K562 (cell line): Measurements from ENCODE around the gene SLC6A7. TPM values are rescaled to one million over a fixed set of nuclear protein-coding genes. Genes with fewer than 3 reads are reported as not detected.

Experiments used
- ATAC-seq: fragments of 200-7000 bp; cut with Tn5 transposase; 3 replicates; pipeline ENCODE4 v1.9.1; 2020; ENCODE audit warnings: moderate library complexity
- BruUV-seq: library from RNA; stranded (reverse); fragments of 400-500 nt; replicated peaks from 2 replicates; lab custom pipeline; 2021; lab: Mats Ljungman, UMichigan
- CTCF ChIA-PET: fragments of 300-600 bp; formaldehyde crosslinking; extraction: SDS; loops from one replicate; lab custom pipeline; 2021; ENCODE audit warnings: low intra/inter-chr PET ratio; lab: Yijun Ruan, JAX
- POLR2A ChIA-PET: fragments of 300-600, 350-650 bp; sonication (Branson Sonifier 250); formaldehyde crosslinking; extraction: SDS; loops from one replicate; lab custom pipeline; 2021; ENCODE audit warnings: antibody characterized with exemption, inconsistent platforms; lab: Yijun Ruan, JAX
- DNase-seq, 4 experiments: peaks; one replicate each; pipeline versions ENCODE4 v3.0.0 to v3.0.0-alpha.2; 2011 to 2018; ENCODE audit warnings: low spot score in 3 of 4, mixed read lengths in 3 of 4; ENCODE audit errors: extremely low read depth in 1 of 4
- FAIRE-seq: peaks from 2 replicates; lab custom pipeline; 2011; peaks lifted over from hg19 to GRCh38; lab: Jason Lieb, UNC
- H2AFZ ChIP-seq: 2 replicates; pipeline ENCODE4 v1.6.0; 2011; ENCODE audit warnings: low read depth, low read length, control low read depth, inconsistent platforms
- H3K27ac ChIP-seq: fragments of 200-600 bp; 3 replicates; pipeline ENCODE4 v1.8.0; 2011; ENCODE audit warnings: low read depth, mild to moderate bottlenecking, control low read depth, inconsistent platforms, low read length, moderate library complexity, mixed read lengths; ENCODE audit errors: extremely low read depth
- H3K27me3 ChIP-seq, 2 experiments: fragments of 300-600 bp in 1 of 2; 2 replicates in 1 of 2; 3 replicates in 1 of 2; pipeline versions ENCODE4 v1.6.0 to v1.8.0; 2011; ENCODE audit warnings: inconsistent platforms in 2 of 2, low read length in 2 of 2, mild to moderate bottlenecking in 1 of 2, mixed read lengths in 1 of 2, moderate library complexity in 1 of 2; ENCODE audit not compliant: control insufficient read depth in 2 of 2, insufficient read depth in 2 of 2
- H3K36me3 ChIP-seq: fragments of 300-600 bp; 3 replicates; pipeline ENCODE4 v1.8.0; 2011; ENCODE audit warnings: mild to moderate bottlenecking, low read length, inconsistent platforms; ENCODE audit not compliant: control insufficient read depth, insufficient read depth
- H3K4me1 ChIP-seq, 2 experiments: fragments of 200-600 bp in 1 of 2; replicated peaks in 1 of 2; 2 replicates in 1 of 2; 3 replicates in 1 of 2; pipeline versions ENCODE4 v1.5.1 to v1.8.0; 2011; ENCODE audit warnings: inconsistent platforms in 2 of 2, low read length in 2 of 2, mild to moderate bottlenecking in 1 of 2, mixed read lengths in 1 of 2, moderate library complexity in 1 of 2; ENCODE audit not compliant: control insufficient read depth in 2 of 2, insufficient read depth in 2 of 2
- H3K4me2 ChIP-seq: 2 replicates; pipeline ENCODE4 v1.6.1; 2011; ENCODE audit warnings: low read length, control low read depth, inconsistent platforms, mixed read lengths; ENCODE audit not compliant: insufficient read depth
- H3K4me3 ChIP-seq: fragments of 200-600 bp; sonication (generic), shearing (Covaris generic); 2 replicates; pipeline ENCODE4 v1.5.1; 2016; ENCODE audit warnings: control low read depth, inconsistent platforms
- H3K79me2 ChIP-seq: fragments of 200-600 bp; 3 replicates; pipeline ENCODE4 v1.8.0; 2011; ENCODE audit warnings: low read length, inconsistent platforms; ENCODE audit not compliant: control insufficient read depth, insufficient read depth
- H3K9ac ChIP-seq, 2 experiments: 2 replicates each; pipeline versions ENCODE4 v1.6.0 to v1.6.1; 2011; ENCODE audit warnings: low read depth in 2 of 2, low read length in 2 of 2, control low read depth in 1 of 2, inconsistent platforms in 1 of 2, mild to moderate bottlenecking in 1 of 2, mixed read lengths in 1 of 2; ENCODE audit not compliant: insufficient read depth in 1 of 2
- H3K9me1 ChIP-seq: one replicate; pipeline ENCODE4 v1.6.0; 2011; ENCODE audit warnings: inconsistent platforms, mild to moderate bottlenecking, low read length, moderate library complexity; ENCODE audit not compliant: control insufficient read depth, insufficient read depth
- H3K9me3 ChIP-seq: replicated peaks from 2 replicates; pipeline ENCODE4 v1.5.1; 2011; ENCODE audit warnings: low read depth, low read length, inconsistent platforms; ENCODE audit not compliant: control insufficient read depth, insufficient read depth
- H4K20me1 ChIP-seq: replicated peaks from 2 replicates; pipeline ENCODE4 v1.6.1; 2011; ENCODE audit warnings: low read length, inconsistent platforms, mixed read lengths; ENCODE audit not compliant: control insufficient read depth, insufficient read depth
- CHD4 ChIP-seq: fragments of 200-600 bp; sonication (generic); IDR thresholded peaks from 3 replicates; pipeline ENCODE4 v1.6.1; 2012; ENCODE audit warnings: low read depth, mild to moderate bottlenecking, mixed read lengths, low read length, inconsistent platforms; ENCODE audit not compliant: insufficient read depth, insufficient replicate concordance, poor library complexity, severe bottlenecking
- L3MBTL2 ChIP-seq: fragments of 450-650 bp; IDR thresholded peaks from 2 replicates; pipeline ENCODE4 v1.6.1; 2016; ENCODE audit warnings: mild to moderate bottlenecking, moderate library complexity
- MYNN ChIP-seq, 2 experiments: sonication (generic); formaldehyde crosslinking in 1 of 2; IDR thresholded peaks; 2 replicates each; pipeline versions ENCODE4 v1.5.0 to v1.6.1; 2016 to 2020; ENCODE audit warnings: antibody characterized with exemption in 1 of 2, missing genetic modification reagents in 1 of 2
- NELFE ChIP-seq: IDR thresholded peaks from 2 replicates; pipeline ENCODE4 v1.6.1; 2011; ENCODE audit warnings: mild to moderate bottlenecking; ENCODE audit not compliant: insufficient read depth, insufficient read length
- RBFOX2 ChIP-seq: fragments of 200-400 bp; formaldehyde crosslinking; IDR thresholded peaks from 2 replicates; pipeline ENCODE4 v1.6.1; 2017; ENCODE audit warnings: low read depth, mild to moderate bottlenecking, low read length, moderate library complexity
- SRF ChIP-seq, 2 experiments: fragments of 250-450, 450-650 bp in 1 of 2; sonication (Bioruptor Pico) in 1 of 2; sonication (generic) in 1 of 2; formaldehyde crosslinking; IDR thresholded peaks; 2 replicates each; pipeline versions ENCODE4 v1.5.0 to v1.5.1; 2020 to 2022; ENCODE audit warnings: mild to moderate bottlenecking in 1 of 2, missing genetic modification reagents in 1 of 2
- TAF15 ChIP-seq: fragments of 200-400 bp; formaldehyde crosslinking; IDR thresholded peaks from 2 replicates; pipeline ENCODE4 v1.6.1; 2017; ENCODE audit warnings: mild to moderate bottlenecking, low read depth, low read length, moderate library complexity
- TOE1 ChIP-seq, 2 experiments: fragments of 450-650 bp in 1 of 2; sonication (generic) in 1 of 2; formaldehyde crosslinking in 1 of 2; IDR thresholded peaks; 2 replicates each; pipeline versions ENCODE4 v1.7.1 to v1.8.0; 2016 to 2022; ENCODE audit warnings: borderline replicate concordance in 2 of 2, mild to moderate bottlenecking in 2 of 2, antibody characterized with exemption in 1 of 2, inconsistent platforms in 1 of 2, low read depth in 1 of 2, missing genetic modification reagents in 1 of 2, moderate library complexity in 1 of 2
- VEZF1 ChIP-seq: fragments of 200-800 bp; sonication (Bioruptor generic); IDR thresholded peaks from 2 replicates; pipeline ENCODE4 v1.6.1; 2017; ENCODE audit warnings: missing genetic modification characterization, missing compliant biosample characterization
- ZHX1 ChIP-seq: fragments of 150-350 bp; conservative IDR thresholded peaks from 2 replicates; pipeline ENCODE4 v1.6.1; 2014; ENCODE audit warnings: low read length
- WGBS: fragments of 100-300 bp; shearing (Covaris generic); methylation state at CpG from one replicate; pipeline ENCODE4 v1.1.6; 2016; ENCODE audit warnings: low coverage, mixed read lengths; ENCODE audit not compliant: insufficient coverage; ENCODE audit errors: missing lambda C conversion rate; 5-methylcytosine and 5-hydroxymethylcytosine counted together
- in situ Hi-C: fragments of 300-500 bp; cut with MboI; formaldehyde crosslinking; loops from 4 replicates; pipeline ENCODE4 v1.15.0; 2018; ENCODE audit warnings: inconsistent platforms, mixed read lengths
- intact Hi-C: fragments of 100-400 bp; cut with micrococcal nuclease; formaldehyde crosslinking; loops from 2 replicates; pipeline ENCODE4 v1.14.2; 2022
- polyA plus RNA-seq, 8 experiments: library from polyadenylated mRNA; depleted of rRNA in 4 of 8; stranded (reverse) in 5 of 8; unstranded in 3 of 8; fragments of >200 nt; fragmentation: Nextera tagmentation in 2 of 8; fragmentation: Illumina TruSeq in 1 of 8; extraction: Ambion mirVana in 2 of 8; extraction: Trizol in 1 of 8; gene quantifications; 2 replicates each; pipeline versions ENCODE4 v1.2.1 to v1.2.3, GENCODE V29; 2011 to 2014; ENCODE audit warnings: inconsistent platforms in 1 of 8, missing spikeins in 1 of 8
- total RNA-seq, 7 experiments: library from RNA; depleted of rRNA in 6 of 7; stranded (reverse); fragments of >200 nt in 6 of 7; fragmentation: Illumina TruSeq in 2 of 7; extraction: Trizol in 2 of 7; gene quantifications; 2 replicates each; pipeline versions ENCODE4 v1.2.1 to v1.2.3, GENCODE V29; 2011 to 2021; ENCODE audit warnings: low replicate concordance in 1 of 7

The SLC6A7 gene
- total and polyA plus RNA-seq, 9 of the 15 experiments (the other 6 are each of a cell fraction or from before 2014, with no cell fraction given): not detected

GRCh38 chr5:150181766-150182545 lies 7.9 kb upstream of the SLC6A7 start:
- ATAC-seq: no peak
- CTCF ChIA-PET: no interaction called here
- Histone ChIP-seq H3K79me2 (no peaks in the 10 kb centered on the region), H3K4me2 (no peak overlapping the region), H2AFZ (no peak overlapping the region), H3K9ac (no peak overlapping the region; a peak in 1 of 4 replicates), H3K27me3 (peaks cover 11 to 54% of the 10 kb centered on the region in 2 experiments), H3K4me3 (no peak overlapping the region), H3K9me1 (no peaks in the 10 kb centered on the region), H4K20me1 (0 out of 2 replicates have a peak, but pooled peaks cover 3% of the 10 kb centered on the region), H3K4me1 (peaks cover 0 to 4% of the 10 kb centered on the region in 2 experiments; a peak in 2 of 5 replicates), H3K36me3 (no peaks in the 10 kb centered on the region), H3K27ac (no peak overlapping the region), H3K9me3 (no peaks in the 10 kb centered on the region)
- no peak for TF ChIP-seq NELFE
- no peak for TF ChIP-seq CHD4
- no peak for TF ChIP-seq ZHX1
- TF ChIP-seq VEZF1 (CRISPR knock-in tag): no peak
- no peak for TF ChIP-seq L3MBTL2
- TF ChIP-seq MYNN (IDR thresholded peaks at IDR 0.05): no peak
- no peak for TF ChIP-seq MYNN (CRISPR knock-in tag; IDR thresholded peaks at IDR 0.05)
- TF ChIP-seq TOE1 (IDR thresholded peaks at IDR 0.05; ENCODE audit: borderline replicate concordance): no peak
- TF ChIP-seq TOE1 (CRISPR knock-in tag; IDR thresholded peaks at IDR 0.05; ENCODE audit: borderline replicate concordance, low read depth): no peak
- TF ChIP-seq SRF (CRISPR knock-in tag; IDR thresholded peaks at IDR 0.05): no peak
- TF ChIP-seq TAF15: no peak
- no peak for TF ChIP-seq RBFOX2
- POLR2A ChIA-PET: interaction anchor here (0.6 to 1.4 kb wide), 5 partner anchors 9 to 28 kb away, joined by 3 to 5 read pairs (median 3); partner anchors contain the start of gene CDX1
- no peak for DNase-seq
- in situ Hi-C loops (no loop called here), intact Hi-C loops (no loop called here)
- no TSS peak for BruUV-seq
- WGBS: 5% methylated on average over 9 of the region's 9 CpGs
- no peak for FAIRE-seq
